GM18526 (cell line): ENCODE results near the gene SMIM29.

Experiments
- POLR2A ChIP-seq: IDR thresholded peaks from 3 replicates; pipeline ENCODE4 v1.6.1; 2011; ENCODE audit not compliant: insufficient read length; ENCODE audit errors: extremely low read depth

SMIM29 gene

DNA sequence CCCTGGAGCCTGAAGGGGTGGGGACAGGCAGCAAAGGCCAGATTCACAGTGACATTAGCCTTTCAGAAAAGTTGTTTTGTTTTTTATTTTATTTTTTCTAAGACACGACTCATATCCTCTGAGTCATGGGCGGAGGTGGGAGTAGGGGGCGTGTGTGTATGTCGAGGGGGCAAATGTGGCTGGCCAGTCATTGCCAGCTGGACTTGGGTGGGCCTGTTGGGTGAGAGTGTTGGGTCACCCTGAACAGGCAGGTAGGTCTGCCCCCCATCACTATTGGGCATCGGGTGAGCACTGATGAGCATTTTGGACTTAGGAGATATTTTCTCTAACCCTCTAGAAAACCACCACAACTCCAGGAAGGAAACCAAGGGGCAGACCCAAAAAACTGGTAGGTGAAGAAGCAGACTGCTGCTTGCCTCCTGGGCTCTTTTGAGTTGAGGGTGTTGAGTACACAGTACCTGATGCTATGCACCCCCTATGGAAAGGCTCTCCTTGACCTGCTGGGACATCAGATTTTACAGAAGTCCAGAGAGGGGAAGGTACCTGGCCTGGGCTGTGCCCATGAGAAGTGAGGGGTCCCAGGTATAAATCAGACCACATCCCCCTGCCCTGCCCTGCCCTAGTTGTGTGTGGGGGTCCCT is 5.6 kb downstream of the SMIM29 start:
- TF ChIP-seq POLR2A = no peak

DNA sequence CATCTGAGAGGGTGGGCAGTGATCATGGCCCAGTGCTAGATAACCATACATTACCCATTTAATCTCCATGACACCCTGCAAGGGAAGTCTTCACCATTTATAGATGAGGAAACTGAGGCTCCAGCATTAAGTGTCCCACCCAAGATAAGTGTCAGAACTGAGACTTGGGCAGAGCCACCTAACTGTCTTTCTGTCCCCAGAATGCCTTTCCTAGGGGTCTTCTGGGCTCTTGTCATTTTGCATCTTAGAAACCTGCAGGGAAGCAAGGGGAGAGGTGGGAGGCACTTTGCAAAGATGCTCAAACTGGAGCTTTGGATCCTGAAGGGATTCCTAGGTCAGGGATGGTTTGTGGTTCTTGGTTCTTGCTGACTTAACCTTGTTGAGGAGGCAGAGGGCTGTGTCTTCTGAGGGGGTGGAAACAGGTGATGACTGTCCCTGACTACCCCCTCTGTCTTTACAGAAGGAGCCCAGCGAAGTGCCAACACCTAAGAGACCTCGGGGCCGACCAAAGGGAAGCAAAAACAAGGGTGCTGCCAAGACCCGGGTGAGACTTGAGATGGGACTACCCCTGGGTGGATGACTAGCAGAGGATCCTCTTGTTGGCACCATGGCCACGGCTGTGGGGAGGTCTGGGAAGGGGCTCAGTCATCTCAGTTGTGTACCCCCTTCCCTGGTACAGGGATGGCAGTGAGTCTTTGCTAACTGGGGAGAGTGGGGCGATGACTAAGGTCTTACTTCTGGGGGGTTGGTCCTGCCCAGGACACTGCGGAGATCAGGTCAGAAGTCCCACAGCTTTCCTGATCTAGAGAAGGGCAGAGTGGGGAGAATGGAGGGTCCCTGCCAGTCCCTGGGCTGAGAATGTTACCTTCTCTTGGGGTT is 6.3 kb downstream of the SMIM29 start:
- TF ChIP-seq POLR2A = peak; percentile 12

DNA sequence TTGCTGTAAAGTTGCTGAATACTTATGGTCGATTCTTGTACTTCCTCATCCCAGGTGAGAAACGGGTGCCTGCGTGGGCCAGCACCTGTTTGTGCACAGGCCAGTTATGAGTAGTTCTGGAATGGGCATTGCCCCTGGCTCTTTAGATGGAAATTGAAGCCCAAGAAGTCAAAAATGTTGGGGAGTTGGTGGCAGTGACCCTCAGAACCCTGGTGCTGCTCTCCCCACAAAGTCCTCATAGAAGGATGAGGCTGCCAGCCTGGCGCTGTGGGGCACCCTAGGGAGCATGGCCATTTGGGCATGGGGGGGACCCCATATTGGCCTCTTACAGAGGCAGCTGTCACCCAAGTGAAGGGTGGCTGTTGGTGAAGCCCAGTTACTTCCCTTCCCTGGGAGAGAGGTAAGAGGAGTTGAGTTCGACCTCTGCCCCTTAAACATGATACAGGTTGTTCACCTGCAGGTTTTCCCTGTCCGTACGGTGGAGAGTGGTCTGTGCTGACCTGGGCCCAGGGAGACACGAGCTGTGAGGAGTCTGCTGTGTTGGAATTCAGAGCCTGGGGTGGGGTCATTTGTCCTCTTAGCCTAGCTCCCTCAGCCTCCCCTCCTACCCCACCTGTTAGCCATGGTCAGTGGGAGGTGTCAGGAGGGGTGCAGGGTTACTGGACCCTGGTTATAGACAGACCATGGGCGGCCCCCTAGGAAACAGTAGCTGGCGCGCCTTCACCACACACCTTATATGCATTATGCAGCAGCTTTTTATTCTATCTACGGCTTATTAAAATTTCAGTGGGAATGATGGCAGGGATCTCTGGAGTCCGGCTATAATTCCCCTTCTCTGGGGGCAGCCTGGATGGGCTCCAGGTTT is 7.2 kb downstream of the SMIM29 start:
- no peak for TF ChIP-seq POLR2A

DNA sequence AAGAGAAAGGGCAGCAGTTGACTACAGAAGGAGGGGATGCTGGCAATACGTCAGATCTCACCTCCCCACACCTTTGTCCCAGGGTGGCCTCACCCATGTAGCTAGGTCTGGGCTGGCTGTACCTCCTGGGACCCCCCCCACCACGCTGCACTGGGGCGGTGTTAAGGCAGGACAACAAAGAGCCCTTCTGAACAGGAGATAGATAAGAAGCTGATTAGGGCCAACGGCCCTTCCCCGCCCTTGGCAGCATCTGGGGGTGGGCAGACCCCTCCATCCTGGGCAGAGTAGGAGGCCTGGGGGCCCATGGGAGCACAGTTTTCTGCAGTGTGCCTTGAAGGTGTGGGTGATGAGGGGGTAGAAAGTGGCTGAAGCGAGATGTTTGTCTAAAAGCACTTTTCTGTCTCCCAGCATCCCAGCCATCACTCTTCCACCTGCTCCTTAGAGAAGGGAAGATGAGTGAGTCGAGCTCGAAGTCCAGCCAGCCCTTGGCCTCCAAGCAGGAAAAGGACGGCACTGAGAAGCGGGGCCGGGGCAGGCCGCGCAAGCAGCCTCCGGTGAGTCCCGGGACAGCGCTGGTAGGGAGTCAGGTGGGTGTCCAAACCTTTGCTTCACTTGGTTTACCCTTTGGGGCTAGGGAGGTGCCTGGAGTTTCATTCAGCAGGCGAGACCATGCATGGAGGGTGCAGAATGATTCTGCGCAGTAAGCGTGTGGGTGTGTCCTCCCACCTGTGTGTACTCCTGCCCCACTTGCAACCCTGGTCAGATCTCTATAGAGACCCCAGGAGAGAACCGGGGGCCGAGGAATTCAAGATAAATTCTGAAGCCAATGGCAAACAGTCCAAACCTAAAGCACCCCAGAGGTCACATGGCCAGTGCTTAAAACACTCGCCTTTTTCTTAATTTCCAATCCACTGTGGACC is 8.2 kb downstream of the SMIM29 start:
- no peak for TF ChIP-seq POLR2A

DNA sequence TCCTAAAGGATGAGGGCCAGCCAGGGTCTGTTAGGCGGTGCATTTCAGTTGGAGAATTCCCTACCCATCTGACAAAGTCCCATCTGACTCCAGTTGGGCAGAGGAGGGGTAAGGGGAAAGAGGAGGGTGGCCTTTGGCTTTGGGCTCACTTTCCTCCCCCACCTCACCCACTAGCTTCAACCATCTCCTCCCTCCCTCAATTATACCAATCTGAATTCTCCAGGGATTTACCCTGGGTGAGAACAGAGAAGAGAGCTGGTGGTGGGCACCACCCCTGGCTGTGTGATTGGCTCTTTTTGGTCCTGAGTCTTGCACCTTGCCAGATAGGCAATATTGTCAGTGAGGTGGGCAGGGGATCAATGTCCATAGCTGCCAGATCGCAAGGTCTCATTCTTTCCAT is 8.9 kb downstream of the SMIM29 start:
- TF ChIP-seq POLR2A = no peak

DNA sequence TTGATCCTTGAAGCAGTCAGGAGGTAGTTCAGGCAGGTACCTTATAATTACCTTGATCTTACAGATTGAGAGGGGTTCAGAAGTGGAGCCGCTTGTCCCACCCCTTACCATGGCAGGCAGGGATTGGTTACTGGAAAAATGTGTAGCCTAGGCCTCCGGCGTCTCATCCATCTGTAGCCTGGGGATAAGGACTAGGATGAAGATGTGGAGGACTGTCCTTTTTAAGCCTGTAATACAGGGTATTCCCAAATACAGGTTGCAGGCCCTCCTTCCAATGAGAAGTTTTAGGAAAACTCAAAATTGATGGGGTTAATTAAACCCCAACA is 9.3 kb downstream of the SMIM29 start:
- no peak for TF ChIP-seq POLR2A

DNA sequence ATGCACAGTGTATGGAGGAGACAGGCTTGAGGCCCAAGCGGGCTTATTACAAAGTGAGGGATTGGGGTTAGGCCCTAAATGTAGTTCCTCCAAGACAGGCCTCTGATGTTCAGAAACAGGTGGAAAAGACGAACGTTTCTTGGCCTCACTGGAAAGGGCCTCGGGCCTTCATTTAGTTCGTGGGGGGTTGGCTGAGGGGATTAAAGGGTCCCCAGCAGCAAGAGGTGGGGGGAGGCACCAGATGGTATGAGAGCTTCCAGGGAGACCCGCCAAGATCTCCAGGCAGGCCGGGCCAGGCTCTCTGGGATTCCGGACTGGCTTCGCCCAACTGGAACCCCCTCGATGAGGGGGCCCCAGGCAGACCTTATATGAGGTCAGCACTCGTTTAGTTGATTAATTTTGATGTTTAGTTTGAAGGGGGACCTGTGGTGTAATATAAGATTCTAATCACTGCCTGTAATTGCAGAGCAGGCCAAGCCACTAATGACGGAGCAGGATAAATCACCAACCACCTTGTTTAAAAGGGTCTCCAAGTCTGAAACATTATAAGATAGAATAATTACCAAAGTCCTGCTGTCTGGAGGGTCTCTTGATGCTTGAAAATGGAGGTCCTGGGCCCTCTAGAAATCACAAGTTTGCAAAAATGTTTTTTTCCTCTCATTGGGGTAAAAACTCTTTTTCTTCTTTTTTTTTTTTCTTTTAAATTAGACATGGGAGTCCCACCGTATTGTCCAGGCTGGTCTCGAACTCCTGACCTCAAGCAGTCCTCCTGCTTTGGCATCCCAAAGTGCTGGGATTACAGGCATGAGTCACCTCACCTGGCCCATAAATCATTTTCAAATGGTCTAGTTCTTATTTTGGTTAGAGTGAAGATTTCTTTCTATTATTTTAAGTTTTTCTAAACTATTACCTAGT is 10.0 kb downstream of the SMIM29 start:
- TF ChIP-seq POLR2A = no peak

DNA sequence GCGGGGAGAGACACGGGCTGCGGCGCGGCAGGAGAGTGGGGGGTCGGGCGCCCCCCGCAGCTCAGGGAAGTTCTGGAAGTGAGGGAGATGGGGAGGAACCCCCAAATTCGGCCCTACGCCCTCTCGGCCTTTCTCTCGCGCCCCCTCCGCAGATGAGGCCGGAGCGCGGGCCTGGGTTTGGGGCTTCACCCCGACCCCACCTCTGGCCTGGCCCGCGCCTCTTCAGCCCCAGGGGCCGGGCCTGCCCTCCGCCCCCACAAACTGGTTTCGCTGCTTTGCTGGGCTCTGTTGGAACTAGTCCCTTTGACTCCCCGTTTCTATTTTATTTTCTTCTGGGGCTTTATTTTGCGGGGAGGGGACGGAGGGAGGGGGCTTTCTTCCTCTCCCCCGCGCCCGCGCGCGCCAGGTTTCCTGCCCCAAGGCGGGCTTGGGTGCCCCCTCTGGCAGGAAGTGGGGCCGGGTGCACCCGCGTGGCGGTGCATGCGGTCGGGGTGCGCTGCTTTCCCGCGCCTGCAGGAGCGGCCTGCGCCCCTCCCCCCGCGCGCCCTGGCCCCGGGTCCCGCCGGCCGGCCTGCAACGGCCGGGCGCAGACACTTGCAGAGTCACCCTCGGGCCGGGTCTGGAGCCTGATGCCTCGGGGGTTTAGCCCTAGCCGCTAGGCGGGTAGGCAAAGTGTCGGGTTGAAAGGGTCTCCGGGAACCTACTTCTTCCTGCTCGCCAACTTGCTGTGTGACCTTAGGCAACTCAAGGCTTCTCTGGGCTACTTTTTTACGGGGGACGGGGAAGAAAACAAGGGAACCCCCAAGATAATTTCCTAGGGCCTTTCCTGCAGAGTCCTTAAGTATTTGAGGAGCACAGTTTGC is 10.9 kb downstream of the SMIM29 start:
- TF ChIP-seq POLR2A = no peak

DNA sequence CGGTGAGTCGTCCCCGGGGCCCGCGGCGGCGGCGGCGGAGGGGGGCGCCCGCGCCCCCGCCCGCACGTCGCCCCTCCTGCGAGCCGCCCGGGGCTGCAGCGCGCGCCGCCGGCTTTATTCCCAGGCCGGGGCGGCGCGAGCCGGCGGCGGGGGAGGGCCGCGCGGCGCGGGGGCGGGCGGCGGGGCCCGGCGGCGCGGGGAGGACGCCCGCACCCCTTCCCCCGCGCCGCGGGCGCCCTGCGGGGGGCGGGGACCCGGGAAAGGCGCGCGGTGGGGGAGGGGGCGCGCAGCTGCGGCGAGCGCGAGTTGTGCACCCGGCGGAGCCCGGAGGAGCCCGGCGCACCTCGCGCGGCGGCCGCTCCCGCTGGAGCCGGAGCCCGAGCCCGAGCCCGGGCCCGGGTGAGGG is 11.5 kb downstream of the SMIM29 start:
- TF ChIP-seq POLR2A = no peak

DNA sequence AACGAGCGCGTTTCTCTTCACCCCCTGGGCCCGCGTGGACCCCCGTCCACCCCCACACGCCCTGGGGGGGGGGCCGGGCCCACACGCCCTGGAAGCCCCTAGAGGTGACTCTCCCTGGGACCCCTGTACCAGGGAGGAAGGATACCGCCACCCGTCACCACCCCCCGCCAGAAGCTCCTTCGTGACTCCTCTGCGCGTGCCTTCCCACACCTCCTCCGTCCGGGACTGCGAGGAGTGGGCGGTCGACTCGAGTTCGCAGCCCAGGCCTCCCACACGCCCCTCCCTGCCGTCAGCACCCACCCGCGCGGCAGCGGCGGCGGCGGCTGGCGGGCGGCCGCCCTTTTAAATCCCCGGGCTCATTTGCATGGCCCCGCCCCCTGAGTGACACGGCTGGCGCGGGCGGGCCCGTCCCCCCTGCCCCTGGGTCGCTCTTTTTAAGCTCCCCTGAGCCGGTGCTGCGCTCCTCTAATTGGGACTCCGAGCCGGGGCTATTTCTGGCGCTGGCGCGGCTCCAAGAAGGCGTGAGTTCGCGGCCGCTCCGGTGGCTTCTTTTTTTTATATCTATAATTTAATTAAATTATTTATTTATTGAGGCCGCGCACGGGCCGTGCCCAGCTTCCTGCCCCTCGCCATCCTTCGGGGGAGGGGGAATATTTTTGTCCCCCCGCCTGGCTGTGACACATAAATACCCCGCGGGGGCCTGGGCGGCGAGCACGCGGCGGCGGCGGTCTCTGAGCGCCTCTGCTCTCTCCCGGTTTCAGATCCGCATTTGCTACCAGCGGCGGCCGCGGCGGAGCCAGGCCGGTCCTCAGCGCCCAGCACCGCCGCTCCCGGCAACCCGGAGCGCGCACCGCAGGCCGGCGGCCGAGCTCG is 12.1 kb downstream of the SMIM29 start, which contains the start of gene HMGA1:
TSS of gene HMGA1 (plus strand) at position 431 of the 873 bp plus-strand sequence. CDS start 3,908 bp downstream, outside the sequence.
- peak; percentile 99 for TF ChIP-seq POLR2A

DNA sequence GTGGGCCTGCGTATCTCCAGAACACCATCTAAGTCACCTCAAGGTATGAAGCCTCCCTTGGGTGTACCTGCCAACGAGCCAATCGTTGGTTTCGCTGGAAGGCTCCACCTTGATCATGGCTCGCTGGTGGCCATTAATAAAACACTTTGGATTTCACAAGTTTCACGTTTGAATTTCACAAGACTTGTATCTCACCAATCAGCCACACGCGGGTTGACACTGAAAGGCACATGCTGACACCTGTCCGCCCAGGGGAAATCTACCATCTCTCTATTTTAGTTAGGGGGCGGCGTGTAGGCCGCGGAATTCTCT is 12.7 kb downstream of the SMIM29 start:
- no peak for TF ChIP-seq POLR2A
